NCI-H2171 treated with DMSO at 0.1 percent for 48 hours (cell line): ENCODE data around the gene SNAI1.
"Not testable (repeated sequence)": the region's sequence is repeated elsewhere in the genome, so short reads cannot be mapped to it uniquely, and the experiment has no call there.

Source experiments
- DNase-seq: peaks from one replicate; lab custom pipeline; 2025; lab: John Stamatoyannopoulos, UW

SNAI1 gene

GRCh38 chr20:49964964-49965780 is 17.6 kb upstream of the SNAI1 start:
- DNase-seq, result peak; percentile 22

GRCh38 chr20:49965781-49966305 is 16.9 kb upstream of the SNAI1 start:
- DNase-seq, result no peak

GRCh38 chr20:49966861-49967260 is 15.9 kb upstream of the SNAI1 start:
- no peak for DNase-seq

- DNase-seq, result no peak
Observed at GRCh38 chr20:49969234-49969633, 13.5 kb upstream of the SNAI1 start.

GRCh38 chr20:49969946-49970345 is 12.8 kb upstream of the SNAI1 start:
- peak; percentile 53 for DNase-seq

GRCh38 chr20:49970498-49970897 is 12.3 kb upstream of the SNAI1 start:
- DNase-seq, result no peak

GRCh38 chr20:49973981-49974380 is 8.8 kb upstream of the SNAI1 start:
- no peak for DNase-seq

GRCh38 chr20:49976542-49976941 is 6.2 kb upstream of the SNAI1 start:
- DNase-seq, result no peak

- not testable (repeated sequence) for DNase-seq
Observed at GRCh38 chr20:49977740-49978139, 5.0 kb upstream of the SNAI1 start.

- DNase-seq, result no peak
Observed at GRCh38 chr20:49978685-49979029, 4.1 kb upstream of the SNAI1 start.

- DNase-seq, result peak; percentile 59
Observed at GRCh38 chr20:49979030-49979832, 3.5 kb upstream of the SNAI1 start.

GRCh38 chr20:49980140-49981008 is 2.4 kb upstream of the SNAI1 start:
- DNase-seq, result no peak

GRCh38 chr20:49981218-49982071 is 1.3 kb upstream of the SNAI1 start:
- DNase-seq, result no peak

GRCh38 chr20:49982072-49982345 is 771 bp upstream of the SNAI1 start:
- no peak for DNase-seq

- no peak for DNase-seq
Observed at GRCh38 chr20:49983123-49983847, 505 bp downstream of the SNAI1 start.

GRCh38 chr20:49983848-49984408 is 1.1 kb downstream of the SNAI1 start:
- DNase-seq, result no peak

GRCh38 chr20:49984426-49985153 is 1.8 kb downstream of the SNAI1 start:
- DNase-seq, result no peak

- DNase-seq, result no peak
Observed at GRCh38 chr20:49985157-49985556, 2.4 kb downstream of the SNAI1 start.

GRCh38 chr20:49985617-49986016 is 2.8 kb downstream of the SNAI1 start:
- DNase-seq, result no peak

GRCh38 chr20:49986049-49986448 is 3.3 kb downstream of the SNAI1 start:
- no peak for DNase-seq
